Measurements from ENCODE around the gene DNM3.

DNM3 gene

DNA sequence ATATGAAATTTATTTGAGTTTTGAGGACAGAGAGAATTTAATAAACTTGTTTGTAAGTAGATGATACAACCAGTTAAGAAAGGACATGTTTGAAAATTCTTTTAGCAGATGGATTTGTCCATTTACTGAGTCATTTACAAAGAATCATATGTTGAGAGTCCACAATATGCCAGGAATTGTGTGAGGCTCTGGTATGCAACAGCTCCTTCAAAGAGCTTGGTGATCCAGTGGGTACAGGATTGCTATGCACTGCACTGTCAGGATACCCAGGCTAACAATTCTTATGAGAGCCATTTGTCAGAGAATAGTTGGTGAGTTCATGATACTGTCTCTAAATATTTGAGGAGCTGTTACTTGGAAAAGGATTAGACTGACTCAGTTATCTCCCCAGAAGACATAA, 11.0 kb downstream of the DNM3 start:
- TF ChIP-seq CTCF (conservative IDR thresholded peaks at IDR 0.05; ENCODE audit: low read depth, low read length) = no peak
- H3K4me3 ChIP-seq (ENCODE audit: low read length) = no peak overlapping the region
- no peak for DNase-seq (ENCODE audit: low read depth)

- no peak for DNase-seq (ENCODE audit: low read depth)
- no peak for TF ChIP-seq CTCF (conservative IDR thresholded peaks at IDR 0.05; ENCODE audit: low read depth, low read length)
Measured at GRCh38 chr1:171855381-171855780, 14.1 kb downstream of the DNM3 start.

DNA sequence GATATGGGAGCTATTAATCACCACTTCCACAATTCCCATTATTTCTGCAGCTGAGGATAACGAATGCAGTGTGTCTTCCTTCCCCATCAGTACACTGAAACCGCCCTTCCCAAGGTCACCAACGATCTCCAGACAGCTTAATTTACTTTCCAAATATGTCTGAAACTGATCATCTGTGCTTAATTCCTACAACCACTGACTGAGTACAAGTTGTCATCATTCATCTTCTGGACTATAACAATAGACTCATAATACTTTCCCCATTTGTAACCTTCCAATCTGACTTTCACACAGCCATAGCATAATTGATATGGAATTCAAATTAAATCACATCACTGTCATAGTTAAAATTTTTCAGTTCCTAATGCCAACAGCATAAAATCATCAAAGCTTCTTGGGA, 17.4 kb downstream of the DNM3 start:
- DNase-seq (ENCODE audit: low read depth) = no peak
- no peak for TF ChIP-seq CTCF (conservative IDR thresholded peaks at IDR 0.05; ENCODE audit: low read depth, low read length)
- no peak overlapping the region for H3K4me3 ChIP-seq (ENCODE audit: low read length)

More at GRCh38 chr1:171855381-171855780, 14.1 kb downstream of the DNM3 start:
- H3K4me3 ChIP-seq (ENCODE audit: low read length) = no peak overlapping the region

DNA sequence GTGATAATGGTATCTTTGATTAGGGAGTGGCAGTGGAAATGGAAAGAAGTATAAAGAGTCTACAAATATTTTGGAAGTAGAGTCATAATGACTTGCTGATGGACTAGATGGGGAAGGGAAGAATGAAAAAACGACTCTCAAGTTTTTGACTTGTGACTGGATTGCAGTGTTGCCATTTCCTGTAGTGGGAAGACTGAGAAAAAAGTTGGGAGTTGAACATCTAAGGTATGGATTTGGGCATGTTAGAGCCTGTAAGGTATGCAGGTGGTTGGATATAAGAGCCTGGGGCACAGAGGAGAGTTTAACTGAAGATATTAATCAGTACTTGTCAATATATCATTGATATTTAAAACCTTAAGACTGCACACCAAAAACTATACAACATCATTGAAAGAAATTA, 19.4 kb downstream of the DNM3 start:
- no peak overlapping the region for H3K4me3 ChIP-seq (ENCODE audit: low read length)
- no peak for DNase-seq (ENCODE audit: low read depth)
- no peak for TF ChIP-seq CTCF (conservative IDR thresholded peaks at IDR 0.05; ENCODE audit: low read depth, low read length)

GRCh38 chr1:171863531-171863930, 22.2 kb downstream of the DNM3 start:
- TF ChIP-seq CTCF (conservative IDR thresholded peaks at IDR 0.05; ENCODE audit: low read depth, low read length) = no peak
- no peak overlapping the region for H3K4me3 ChIP-seq (ENCODE audit: low read length)

DNA sequence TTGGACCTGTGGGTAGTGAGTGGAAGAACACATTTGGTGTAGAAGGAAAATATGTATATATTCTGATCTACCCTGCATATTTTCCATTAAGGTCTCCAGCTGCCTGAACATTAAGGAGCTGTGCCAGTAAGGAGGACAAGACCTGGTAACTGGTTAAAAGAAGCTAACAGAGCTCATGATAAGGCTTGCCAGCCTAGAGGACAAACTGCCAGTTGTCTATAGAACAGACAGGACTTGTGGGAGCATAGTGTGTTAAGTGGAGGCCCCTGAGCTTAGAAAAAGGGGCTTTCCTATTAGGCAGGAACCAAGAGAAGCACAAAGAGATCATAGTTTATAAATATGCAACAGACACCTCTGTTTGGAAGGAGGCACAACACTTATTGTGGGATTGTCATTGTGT, 23.0 kb downstream of the DNM3 start:
- DNase-seq (ENCODE audit: low read depth) = no peak
- H3K4me3 ChIP-seq (ENCODE audit: low read length) = no peak overlapping the region
- no peak for TF ChIP-seq CTCF (conservative IDR thresholded peaks at IDR 0.05; ENCODE audit: low read depth, low read length)

More at GRCh38 chr1:171863531-171863930, 22.2 kb downstream of the DNM3 start:
- DNase-seq (ENCODE audit: low read depth) = no peak

DNA sequence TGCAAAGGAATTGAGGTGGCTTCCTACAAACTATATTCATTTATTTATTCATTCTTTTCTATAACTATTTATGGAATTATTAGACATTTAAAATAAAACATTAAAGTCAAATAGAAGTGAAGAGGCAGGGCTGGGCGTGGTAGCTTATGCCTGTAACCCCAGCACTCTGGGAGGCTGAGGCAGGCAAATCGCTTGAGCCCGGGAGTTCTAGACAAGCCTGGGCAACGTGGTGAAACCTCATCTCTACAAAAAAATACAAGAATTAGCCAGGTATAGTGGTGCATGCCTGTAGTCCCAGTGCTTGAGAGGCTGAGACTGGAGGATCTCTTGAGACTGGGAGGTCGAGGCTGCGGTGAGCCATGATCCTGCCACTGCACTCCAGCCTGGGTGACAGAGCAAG, 23.8 kb downstream of the DNM3 start:
- no peak for TF ChIP-seq CTCF (conservative IDR thresholded peaks at IDR 0.05; ENCODE audit: low read depth, low read length)
- no peak for DNase-seq (ENCODE audit: low read depth)

More for the DNA sequence above, 23.8 kb downstream of the DNM3 start:
- H3K4me3 ChIP-seq (ENCODE audit: low read length) = no peak overlapping the region
